ENCODE results near the gene CKMT2. TPM values are rescaled to one million over a fixed set of nuclear protein-coding genes. Genes with fewer than 3 reads are reported as not detected.
A peak's percentile ranks its signal among the peaks of the same experiment; 100 is the strongest.

The CKMT2 gene
- total and polyA plus RNA-seq, 2 donors (not counting 3 experiments of a cell fraction or from before 2014, with no cell fraction given): not detected

DNA sequence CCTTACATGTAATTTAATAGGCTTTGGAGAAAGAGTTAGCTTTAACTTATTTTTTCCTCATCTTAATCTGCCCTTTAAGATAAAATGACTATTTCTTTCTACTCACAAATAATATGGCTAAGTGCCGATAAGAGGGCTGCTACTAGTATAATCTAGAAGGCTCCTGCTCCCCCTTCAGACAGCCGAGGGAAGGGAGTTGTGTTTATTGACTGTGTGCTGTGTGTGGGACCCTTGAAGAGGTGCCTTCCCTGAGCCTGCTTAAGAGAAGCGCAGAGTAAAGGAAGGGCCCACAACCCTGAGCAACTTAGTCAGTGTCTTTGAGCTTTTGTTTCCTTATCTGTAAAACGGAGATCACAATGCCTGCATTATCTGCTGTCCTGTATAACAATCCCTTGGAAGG, 28.1 kb upstream of the CKMT2 start:
- Histone ChIP-seq H3K4me2 (ENCODE audit: insufficient read depth, low read length) (no peak overlapping the region), H2AFZ (ENCODE audit: low read depth, low read length) (no peak overlapping the region), H3K27ac (ENCODE audit: insufficient read depth, low read depth, low read length) (no peak overlapping the region), H3K27me3 (ENCODE audit: control insufficient read depth in 2 of 2, insufficient read depth in 2 of 2, low read length in 2 of 2) (peaks cover 0 to 2% of the 10 kb centered on the region in 2 experiments), H3K4me3 (replicated peaks in 1 of 3; ENCODE audit: insufficient read depth in 1 of 3, low read depth in 1 of 3, low read length in 3 of 3) (no peak overlapping the region), H3K79me2 (ENCODE audit: control insufficient read depth, insufficient read depth, low read length) (no peaks in the 10 kb centered on the region), H3K9ac (replicated peaks; ENCODE audit: extremely low read depth, insufficient read depth, low read length) (no peak overlapping the region), H3K36me3 (ENCODE audit: control insufficient read depth in 2 of 2, extremely low read depth in 1 of 2, insufficient read depth in 2 of 2, low read length in 2 of 2) (no peaks in the 10 kb centered on the region), H3K9me3 (replicated peaks; ENCODE audit: control insufficient read depth, insufficient read depth, low read length) (no peaks in the 10 kb centered on the region), H3K9me1 (replicated peaks; ENCODE audit: control insufficient read depth, extremely low read depth, insufficient read depth, low read length) (no peaks in the 10 kb centered on the region), H3K4me1 (ENCODE audit: control insufficient read depth, extremely low read depth, insufficient read depth, low read length) (no peaks in the 10 kb centered on the region), H4K20me1 (replicated peaks; ENCODE audit: control insufficient read depth, extremely low read depth, insufficient read depth, low read length) (no peaks in the 10 kb centered on the region)
- BruUV-seq (replicated peaks): no TSS peak
- CTCF ChIA-PET: interaction anchor here (1.0 to 1.3 kb wide), 3 partner anchors 10 to 19 kb away, joined by 3 to 5 read pairs (median 3); no protein-coding TSS in a partner anchor
- POLR2A ChIA-PET: no interaction called here
- intact Hi-C loops (cut with micrococcal nuclease): no loop called here
- dilution Hi-C loops (cut with MboI; ENCODE audit: extremely low pct_ligation_motif_present, low sequenced_read_pairs): no loop called here
- TF ChIP-seq, protein P1, sequence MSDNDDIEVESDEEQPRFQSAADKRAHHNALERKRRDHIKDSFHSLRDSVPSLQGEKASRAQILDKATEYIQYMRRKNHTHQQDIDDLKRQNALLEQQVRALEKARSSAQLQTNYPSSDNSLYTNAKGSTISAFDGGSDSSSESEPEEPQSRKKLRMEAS (IDR thresholded peaks at IDR 0.05; ENCODE audit: insufficient read depth, insufficient read length): no peak
- TF ChIP-seq JUN (IDR thresholded peaks at IDR 0.05; ENCODE audit: borderline replicate concordance, insufficient read depth, insufficient read length, low read depth) (no peak), MYC (IDR thresholded peaks at IDR 0.05; ENCODE audit: low read depth, low read length) (no peak), GATA2 (IDR thresholded peaks at IDR 0.05; ENCODE audit: insufficient read depth, insufficient read length, low read depth, low read length) (no peak), FOS (IDR thresholded peaks at IDR 0.05; ENCODE audit: borderline replicate concordance, insufficient read depth, low read length) (no peak)
- DNase-seq (ENCODE audit: low read depth, low spot score): no peak
- FAIRE-seq: no peak

DNA sequence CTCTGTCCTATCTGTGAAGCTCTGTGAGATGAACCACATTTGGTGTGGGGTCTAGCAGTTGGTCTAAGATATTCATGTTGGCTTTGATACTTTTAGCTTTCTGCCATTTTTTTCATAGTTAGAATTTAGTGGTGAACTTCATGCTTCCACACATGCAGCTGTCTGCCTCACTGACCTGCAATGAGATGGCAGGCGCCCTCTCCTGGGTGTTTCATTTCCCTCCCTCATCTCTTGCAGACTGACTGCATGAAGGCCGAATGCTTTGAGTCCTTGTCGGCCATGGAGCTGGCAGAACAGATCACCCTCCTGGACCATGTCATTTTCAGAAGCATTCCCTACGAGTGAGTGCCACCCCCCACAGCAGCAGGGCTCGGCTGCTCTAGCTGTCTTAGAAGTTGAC, 26.1 kb upstream of the CKMT2 start:
- CTCF ChIA-PET: interaction anchor here (1.3 to 2.2 kb wide), 2 partner anchors 12 to 92 kb away, joined by 4 to 12 read pairs; no protein-coding TSS in a partner anchor
- no peak for FAIRE-seq
- intact Hi-C loops (cut with micrococcal nuclease): no loop called here

More for the DNA sequence above, 26.1 kb upstream of the CKMT2 start:
- Histone ChIP-seq H3K9me1 (replicated peaks; ENCODE audit: control insufficient read depth, extremely low read depth, insufficient read depth, low read length) (no peaks in the 10 kb centered on the region), H3K4me3 (replicated peaks in 1 of 3; ENCODE audit: insufficient read depth in 1 of 3, low read depth in 1 of 3, low read length in 3 of 3) (no peak overlapping the region), H3K9me3 (replicated peaks; ENCODE audit: control insufficient read depth, insufficient read depth, low read length) (no peaks in the 10 kb centered on the region), H3K27me3 (ENCODE audit: control insufficient read depth in 2 of 2, insufficient read depth in 2 of 2, low read length in 2 of 2) (peaks cover 0 to under 1% of the 10 kb centered on the region in 2 experiments), H3K9ac (replicated peaks; ENCODE audit: extremely low read depth, insufficient read depth, low read length) (no peak overlapping the region), H4K20me1 (replicated peaks; ENCODE audit: control insufficient read depth, extremely low read depth, insufficient read depth, low read length) (no peaks in the 10 kb centered on the region), H3K36me3 (ENCODE audit: control insufficient read depth in 2 of 2, extremely low read depth in 1 of 2, insufficient read depth in 2 of 2, low read length in 2 of 2) (no peaks in the 10 kb centered on the region), H3K4me1 (ENCODE audit: control insufficient read depth, extremely low read depth, insufficient read depth, low read length) (no peaks in the 10 kb centered on the region), H3K79me2 (ENCODE audit: control insufficient read depth, insufficient read depth, low read length) (no peaks in the 10 kb centered on the region), H3K27ac (ENCODE audit: insufficient read depth, low read depth, low read length) (no peak overlapping the region), H2AFZ (ENCODE audit: low read depth, low read length) (no peak overlapping the region), H3K4me2 (ENCODE audit: insufficient read depth, low read length) (no peak overlapping the region)
- POLR2A ChIA-PET: no interaction called here
- TF ChIP-seq MYC (IDR thresholded peaks at IDR 0.05; ENCODE audit: low read depth, low read length) (no peak), FOS (IDR thresholded peaks at IDR 0.05; ENCODE audit: borderline replicate concordance, insufficient read depth, low read length) (no peak), POLR2AphosphoS5 (IDR thresholded peaks at IDR 0.05; ENCODE audit: insufficient read depth, low read depth, low read length) (no peak)
- TF ChIP-seq, protein P2, sequence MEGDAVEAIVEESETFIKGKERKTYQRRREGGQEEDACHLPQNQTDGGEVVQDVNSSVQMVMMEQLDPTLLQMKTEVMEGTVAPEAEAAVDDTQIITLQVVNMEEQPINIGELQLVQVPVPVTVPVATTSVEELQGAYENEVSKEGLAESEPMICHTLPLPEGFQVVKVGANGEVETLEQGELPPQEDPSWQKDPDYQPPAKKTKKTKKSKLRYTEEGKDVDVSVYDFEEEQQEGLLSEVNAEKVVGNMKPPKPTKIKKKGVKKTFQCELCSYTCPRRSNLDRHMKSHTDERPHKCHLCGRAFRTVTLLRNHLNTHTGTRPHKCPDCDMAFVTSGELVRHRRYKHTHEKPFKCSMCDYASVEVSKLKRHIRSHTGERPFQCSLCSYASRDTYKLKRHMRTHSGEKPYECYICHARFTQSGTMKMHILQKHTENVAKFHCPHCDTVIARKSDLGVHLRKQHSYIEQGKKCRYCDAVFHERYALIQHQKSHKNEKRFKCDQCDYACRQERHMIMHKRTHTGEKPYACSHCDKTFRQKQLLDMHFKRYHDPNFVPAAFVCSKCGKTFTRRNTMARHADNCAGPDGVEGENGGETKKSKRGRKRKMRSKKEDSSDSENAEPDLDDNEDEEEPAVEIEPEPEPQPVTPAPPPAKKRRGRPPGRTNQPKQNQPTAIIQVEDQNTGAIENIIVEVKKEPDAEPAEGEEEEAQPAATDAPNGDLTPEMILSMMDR (IDR thresholded peaks at IDR 0.05; ENCODE audit: extremely low read depth in 1 of 2, insufficient read depth in 1 of 2, low read depth in 1 of 2, low read length in 2 of 2): peak in 1 of 2 donors; percentile 11
- TF ChIP-seq, protein P1 (IDR thresholded peaks at IDR 0.05; ENCODE audit: insufficient read depth, insufficient read length): no peak
- BruUV-seq (replicated peaks): no TSS peak
- dilution Hi-C loops (cut with MboI; ENCODE audit: extremely low pct_ligation_motif_present, low sequenced_read_pairs): no loop called here
- no peak for DNase-seq (ENCODE audit: low read depth, low spot score)
